GM19240 (cell line): ENCODE data around the gene CST3.
"Not testable (repeated sequence)": the region's sequence is repeated elsewhere in the genome, so short reads cannot be mapped to it uniquely, and the experiment has no call there.

Experiments used
- DNase-seq: peaks from one replicate; pipeline ENCODE4 v3.0.0; 2011; ENCODE audit warnings: low spot score; ENCODE audit not compliant: insufficient read length

The CST3 gene, protein sequence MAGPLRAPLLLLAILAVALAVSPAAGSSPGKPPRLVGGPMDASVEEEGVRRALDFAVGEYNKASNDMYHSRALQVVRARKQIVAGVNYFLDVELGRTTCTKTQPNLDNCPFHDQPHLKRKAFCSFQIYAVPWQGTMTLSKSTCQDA

DNA sequence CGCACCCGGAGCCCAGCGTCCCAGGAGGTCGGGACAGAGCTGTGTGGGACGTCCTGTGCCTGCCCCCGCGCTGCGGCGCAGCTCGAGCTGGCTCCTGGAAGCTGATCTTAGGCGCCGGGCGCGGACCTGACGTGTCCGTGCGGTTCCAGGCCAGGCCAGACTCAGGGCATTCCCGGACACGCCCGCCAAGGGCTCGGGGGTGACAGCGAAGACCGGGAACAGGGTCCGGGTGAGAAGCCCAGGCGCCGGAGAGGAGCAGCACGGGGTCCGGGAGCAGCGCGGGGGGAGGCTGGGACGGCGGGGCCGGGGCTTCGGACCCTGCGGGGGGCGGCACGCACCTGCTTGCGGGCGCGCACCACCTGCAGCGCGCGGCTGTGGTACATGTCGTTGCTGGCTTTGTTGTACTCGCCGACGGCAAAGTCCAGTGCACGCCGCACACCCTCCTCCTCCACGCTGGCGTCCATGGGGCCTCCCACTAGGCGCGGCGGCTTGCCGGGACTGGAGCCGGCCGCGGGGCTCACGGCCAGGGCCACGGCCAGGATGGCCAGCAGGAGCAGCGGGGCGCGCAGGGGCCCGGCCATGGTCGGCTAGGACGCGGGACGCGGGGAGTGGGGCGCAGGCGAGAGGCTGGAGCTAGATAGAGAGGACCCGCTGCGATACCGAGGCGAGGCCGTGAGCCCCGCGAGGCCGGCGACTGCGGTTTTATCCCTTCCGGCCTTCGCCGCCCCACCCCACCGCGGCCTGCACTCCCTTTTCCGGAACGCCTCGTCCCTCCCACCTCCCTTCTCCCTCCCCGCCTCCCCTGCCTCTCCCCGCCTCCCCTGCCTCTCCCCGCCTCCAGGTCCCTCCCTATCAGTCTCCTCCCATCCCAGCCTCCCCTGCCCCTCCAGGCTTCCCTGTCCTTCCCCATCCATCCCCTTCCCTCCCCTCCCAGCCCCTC, at the start of gene CST3:
CST3 (minus strand) TSS at position 674 of the 940 bp plus-strand sequence; CDS start at position 581, 93 bp downstream.
- DNase-seq, result peak; percentile 33

DNA sequence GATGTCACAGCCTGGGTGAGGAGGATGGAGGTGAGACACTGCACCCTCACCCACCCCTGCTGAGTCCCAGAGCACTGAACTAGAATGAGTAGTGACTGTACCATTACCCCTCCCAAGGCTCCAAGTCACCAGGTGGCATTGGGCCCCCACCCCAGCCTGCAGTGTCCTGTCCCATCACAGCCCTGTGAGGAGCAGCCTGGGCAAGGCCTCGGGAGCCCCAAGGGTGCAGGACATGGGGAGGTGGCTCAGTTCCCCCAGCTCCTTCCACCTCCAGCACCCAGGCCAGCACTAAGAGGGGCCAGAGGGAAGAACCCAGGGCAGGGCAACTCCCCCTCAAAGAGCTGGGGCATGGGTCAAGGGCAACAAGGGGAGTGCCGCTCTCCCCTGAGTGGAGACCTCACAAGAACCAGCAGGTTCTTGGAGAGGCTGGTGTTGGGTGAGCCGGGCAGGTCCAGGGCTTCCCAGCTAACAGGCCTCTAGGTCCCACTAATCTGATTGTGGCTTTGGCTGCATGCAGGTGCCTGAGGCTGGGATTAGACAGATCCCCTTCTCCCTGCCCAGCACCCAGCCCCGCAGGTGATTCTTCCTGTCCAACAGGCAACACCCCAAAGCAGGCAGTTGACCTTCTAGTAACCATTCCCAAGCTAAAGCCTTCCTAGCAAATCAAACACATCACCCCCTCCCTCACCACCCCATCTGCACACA, 48.4 kb upstream of the CST3 start:
- DNase-seq, result no peak

DNA sequence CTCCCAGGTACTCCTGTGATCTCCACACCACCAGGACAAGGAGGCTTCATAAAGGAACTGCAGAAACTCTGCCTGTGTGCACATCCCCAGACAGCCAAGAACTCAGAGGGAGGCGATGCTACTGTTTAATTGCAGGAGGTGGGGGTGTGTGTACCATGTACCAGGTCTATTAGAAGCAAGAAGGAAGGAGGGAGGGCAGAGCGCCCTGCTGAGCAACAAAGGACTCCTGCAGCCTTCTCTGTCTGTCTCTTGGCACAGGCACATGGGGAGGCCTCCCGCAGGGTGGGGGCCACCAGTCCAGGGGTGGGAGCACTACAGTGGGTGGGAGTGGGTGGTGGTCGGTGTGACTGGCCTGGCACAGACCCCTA, 47.8 kb upstream of the CST3 start:
- DNase-seq, result not testable (repeated sequence)

DNA sequence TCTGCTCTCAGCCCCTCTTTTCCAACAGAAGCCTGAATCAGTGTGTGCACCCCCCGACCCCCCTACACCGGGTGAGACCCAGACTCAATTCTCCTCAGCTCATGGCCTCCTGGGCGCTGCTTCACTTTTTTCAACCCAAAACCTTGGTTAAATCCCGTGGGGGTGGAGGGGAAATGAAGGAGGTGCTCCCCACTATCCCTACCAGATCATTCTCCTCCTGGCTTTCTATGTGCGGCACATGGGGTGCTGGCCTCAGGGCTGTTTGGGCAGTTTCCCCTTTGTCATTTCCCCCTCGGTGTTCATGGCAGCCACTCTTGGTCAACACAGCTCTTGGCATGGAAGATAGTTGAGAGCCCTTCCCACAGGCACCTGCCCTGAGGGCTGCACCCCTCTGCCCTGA, 46.5 kb upstream of the CST3 start:
- DNase-seq, result no peak

DNA sequence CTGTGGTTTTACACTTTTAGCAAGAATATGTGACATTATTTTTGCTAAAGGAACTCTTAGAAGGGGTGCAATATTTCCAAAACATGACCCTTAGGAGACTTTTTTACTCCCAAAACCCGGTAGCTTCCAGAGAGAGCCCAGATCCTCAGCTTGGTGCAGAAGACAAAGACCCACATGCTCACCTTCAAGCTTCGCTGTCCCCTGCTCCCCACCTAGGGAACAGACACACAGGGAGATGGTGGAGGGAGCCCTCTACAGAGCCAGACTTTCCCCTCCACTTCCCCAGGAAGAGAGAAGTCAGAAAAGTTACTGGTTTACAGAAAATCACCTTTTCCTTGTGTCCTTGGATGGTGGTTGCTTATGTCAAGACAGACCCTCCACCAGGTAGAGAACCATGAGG, 46.1 kb upstream of the CST3 start:
- DNase-seq, result no peak

DNA sequence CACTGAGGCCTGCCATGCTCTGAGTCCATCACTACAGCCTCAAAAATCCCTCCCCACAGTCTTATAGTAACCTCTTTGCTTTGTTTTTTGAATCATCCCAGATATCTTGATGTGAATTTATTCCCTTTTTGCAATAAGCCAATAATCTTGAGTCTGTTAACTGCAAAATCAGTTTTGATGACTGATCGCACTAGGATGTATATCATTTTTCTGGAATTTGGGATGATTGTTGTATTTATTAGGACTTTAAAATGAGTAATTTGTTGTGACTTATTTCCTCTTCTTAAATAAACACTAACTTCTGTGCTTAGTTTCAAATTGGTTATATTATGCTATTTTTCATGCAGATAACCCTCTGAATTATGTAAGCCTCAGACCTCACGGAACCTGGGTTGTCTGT, 45.5 kb upstream of the CST3 start:
- no peak for DNase-seq

DNA sequence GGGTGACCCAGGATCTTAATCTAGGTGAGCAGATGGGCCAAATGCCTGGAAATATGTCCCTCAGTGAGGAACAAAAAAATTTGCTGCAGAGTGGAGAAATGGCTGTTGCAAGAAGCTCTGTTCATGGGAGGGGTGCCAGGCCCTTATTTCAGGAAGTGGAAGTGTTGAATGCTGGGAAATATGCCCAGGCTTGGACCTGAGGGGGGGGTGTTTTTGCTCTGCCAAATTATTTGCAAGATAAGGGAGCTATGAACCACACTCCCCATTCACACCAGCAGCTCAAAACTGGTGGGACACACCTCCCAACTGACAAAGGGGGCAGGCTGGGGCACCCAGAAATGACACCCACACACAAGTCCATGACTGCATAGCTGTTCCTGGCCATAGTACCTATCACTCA, 42.4 kb upstream of the CST3 start:
- DNase-seq, result no peak

DNA sequence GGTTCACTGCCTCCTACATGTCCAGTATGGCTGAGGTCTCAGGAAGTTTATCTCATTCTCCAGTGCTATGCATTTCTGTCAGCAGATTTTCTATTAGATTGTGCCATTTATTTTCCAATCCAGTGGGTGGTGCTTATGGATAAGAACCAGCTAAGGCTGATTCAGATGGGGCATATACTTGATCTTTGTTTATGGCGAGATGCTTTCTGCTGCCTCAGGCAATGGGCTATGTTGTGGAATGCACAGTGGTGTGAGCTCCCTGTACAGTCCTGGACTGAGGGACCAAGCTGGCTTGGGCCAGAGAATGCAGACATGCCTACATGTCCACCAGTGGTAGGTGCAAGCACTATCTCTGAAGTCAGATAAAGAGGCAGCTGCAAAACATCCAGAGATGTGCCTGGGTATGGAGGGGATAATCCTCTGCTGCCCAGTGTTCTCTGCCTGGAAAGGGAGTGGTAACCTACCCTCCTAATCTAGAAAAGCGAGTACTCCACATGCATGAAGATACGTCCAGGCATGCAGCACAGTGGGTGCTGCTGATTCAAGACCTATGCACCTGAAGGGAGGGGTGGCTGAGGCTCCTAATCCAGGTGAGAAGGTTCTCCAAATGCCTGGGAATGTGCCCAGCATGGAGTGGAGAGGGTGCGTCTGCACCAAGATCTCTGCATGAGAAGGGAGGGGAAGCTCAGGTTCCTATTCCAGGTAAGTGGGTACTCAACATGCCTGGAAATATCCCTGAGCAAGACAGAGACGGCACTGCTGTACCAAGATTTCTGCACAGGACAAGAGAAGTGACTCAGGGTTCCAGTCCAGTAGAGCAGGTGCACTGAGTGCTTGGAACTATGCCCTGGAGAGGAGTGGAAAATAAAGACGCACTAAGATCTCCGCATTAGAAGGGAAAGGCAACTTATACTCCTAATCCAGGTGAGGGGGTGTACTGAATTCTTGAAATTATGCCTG, 41.7 kb upstream of the CST3 start:
- DNase-seq, result no peak

DNA sequence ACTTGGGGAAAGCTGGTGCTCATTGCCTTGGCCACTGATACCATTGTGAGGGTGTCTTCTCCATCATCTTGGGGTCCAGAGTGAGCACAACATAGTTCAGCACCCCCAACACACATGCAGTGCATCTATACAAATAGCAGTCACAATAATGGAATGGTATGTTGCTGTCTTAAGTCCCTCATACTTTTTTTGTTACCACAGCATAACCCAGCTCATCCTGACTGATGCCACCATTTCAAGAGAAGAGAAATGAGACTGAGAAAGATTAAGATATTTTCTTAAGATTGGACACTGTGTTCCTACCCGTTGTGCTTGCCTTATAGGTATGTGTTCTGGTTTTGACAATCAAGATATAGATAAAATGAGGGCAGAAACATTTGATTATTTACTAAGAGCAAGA, 35.5 kb upstream of the CST3 start:
- no peak for DNase-seq

DNA sequence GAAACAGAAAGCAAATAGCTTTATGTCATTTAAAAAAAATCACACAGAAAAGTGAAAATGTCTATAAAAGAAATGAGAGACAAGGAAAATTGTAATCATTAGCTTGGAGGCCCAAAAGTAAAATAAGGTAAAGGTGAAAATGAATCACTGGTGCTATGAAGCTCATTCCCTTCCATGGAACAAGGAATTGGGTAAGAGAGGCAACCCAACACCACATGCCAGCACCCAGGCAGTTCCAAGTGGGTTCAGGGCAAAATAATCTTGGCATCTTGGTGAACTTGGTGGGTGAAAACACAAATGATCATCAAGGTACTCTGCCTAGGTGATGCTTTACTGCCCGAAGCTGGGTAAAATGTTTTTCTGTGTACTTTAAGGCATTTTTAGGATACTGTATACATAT, 34.4 kb upstream of the CST3 start:
- no peak for DNase-seq

DNA sequence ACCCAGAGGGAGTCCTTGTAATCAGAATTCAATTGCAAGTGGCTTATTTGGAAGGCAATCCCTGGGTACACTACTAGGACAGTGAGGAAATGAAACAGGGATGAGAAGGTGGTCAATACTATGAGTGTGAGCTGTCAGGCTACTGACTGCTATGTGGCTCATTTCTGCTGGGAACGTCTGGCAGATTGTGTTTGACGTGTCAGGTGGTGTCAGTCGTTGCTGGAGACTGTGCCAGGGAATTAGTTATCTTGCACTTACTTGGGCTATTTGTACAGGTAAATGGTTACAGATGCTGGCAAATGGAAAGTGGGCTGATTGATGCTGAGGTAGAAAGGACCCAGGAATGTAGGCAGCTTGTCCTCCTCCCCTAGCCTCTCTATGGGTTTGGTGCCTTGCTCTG, 33.7 kb upstream of the CST3 start:
- no peak for DNase-seq

DNA sequence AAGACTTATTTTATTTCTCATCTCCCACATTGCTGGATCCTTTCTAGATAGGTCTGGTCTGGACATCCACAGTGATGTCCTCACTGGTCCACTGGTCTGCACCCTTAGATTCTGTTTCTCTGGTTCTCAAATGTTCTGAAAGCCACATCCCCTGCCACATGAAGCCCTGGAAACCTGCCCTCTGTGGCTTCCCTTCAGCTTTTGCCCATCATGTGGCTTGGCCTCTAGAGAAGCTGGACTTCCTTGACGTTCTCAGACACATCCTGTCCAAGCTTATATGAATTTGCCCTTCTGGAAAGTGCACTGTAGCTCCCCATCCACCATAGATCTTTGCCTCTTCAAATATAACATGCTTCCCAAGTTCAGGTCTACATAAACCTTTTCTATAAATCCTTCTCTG, 32.6 kb upstream of the CST3 start:
- DNase-seq, result no peak

DNA sequence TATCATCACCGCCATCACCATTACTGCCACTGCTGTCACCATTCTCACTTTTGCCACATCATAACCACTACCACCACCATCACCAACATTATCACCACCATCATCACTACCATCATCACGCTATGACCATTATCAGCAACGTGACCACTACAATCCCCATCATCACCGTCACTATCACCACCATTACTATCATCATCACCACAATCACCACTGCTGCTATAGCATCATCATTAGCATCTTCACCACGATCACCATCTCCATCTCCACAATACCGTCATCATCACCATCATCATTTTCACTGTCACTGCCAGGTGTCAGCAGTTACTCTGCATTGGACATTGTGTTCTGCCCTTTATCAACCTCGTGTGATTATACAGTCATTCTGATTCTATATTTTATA, 32.1 kb upstream of the CST3 start:
- DNase-seq, result no peak

DNA sequence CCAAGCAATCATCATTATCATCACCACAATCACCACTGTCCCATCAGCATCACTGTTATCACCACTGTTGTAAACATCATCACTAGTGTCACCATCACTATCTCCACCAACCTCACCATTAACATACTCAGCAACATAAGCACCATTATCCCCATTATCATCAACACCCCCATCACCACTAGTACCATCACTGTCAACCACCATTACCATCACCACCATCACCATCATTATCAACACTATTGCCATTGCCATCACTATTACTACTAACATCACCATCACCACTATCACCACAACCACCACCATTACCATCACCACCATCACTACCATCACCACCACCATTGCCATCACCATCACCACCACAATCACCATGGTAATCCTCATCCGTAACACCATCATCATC, 31.6 kb upstream of the CST3 start:
- no peak for DNase-seq

DNA sequence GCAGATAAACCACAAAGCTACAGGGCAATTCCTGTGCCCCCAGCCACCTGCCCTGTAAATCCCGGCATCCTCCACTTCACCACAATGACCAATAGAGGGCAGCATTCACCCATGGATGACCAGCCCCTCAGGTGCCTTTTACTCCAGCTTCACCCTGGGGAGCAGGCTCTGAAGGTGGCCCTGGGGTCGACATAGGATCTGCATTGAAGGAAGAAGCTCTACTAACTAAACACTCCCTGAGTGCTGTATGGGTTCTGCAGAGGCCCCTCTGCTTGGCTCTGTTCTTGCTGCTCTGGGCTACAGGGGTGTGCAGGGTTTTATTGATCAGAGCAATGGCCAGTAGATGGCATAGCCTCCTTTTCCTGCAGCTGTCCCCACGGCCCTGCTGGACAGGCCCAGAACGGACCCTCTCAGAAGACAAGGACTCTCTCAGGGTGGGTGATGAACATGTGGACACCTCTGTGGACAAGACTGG, 30.8 kb upstream of the CST3 start:
- peak; percentile 44 for DNase-seq

DNA sequence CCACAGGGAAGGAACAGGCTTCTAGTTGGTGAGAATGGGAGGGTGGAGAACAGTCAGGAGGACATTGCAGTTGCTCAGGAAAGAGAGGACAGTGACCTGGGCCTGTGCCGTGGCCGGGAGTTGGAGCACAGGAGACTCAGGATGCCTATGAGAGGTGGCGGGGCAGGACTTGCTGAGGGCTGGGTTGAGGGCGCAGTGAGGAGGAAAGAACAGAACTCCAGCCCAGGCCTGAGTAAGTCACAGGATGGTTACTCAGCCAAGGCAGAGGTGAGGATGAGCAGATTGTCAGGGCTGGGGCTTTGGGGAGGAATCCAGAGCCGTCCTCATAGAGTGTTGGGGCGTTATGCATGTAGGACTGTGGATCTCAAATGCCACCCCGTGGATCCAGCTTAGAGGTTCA, 29.9 kb upstream of the CST3 start:
- no peak for DNase-seq

DNA sequence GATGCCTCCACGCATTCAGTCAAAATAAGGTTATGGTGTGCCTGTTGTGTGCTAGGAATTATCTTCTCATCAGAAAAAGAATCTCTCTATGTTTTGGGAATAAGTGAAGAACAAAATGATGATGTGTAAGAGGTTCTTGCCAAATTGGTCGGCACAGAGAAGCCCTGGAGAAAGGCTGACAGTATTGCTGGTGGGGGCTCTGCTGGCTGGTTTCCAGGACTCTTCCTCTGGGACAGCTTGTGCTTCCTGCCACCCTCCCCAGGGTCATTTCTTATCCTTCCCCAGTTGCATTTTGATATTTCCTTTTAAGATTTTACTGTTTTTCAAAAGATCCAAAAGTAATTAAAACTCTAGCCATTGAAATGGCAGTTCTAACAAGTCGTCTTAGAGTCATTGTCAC, 28.9 kb upstream of the CST3 start:
- DNase-seq, result no peak

DNA sequence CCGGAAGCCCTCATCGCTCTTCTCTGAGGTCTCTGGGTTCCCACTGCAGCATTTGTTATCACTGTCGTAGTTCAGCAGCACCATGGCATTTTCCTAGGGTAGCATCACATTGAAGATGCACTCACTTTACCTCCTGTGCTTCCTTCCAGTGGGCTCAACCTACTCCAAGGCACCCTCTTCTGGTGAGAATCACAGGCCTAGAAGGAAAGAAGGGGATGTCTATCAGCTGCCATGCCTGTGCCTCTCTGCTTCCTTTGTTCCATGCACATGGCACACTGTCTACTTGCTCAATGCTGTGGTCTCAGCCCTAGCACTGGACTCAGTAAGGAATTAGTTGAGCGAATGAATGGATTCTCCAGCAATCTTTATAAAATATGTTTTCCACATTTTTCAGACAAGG, 28.4 kb upstream of the CST3 start:
- DNase-seq, result no peak

DNA sequence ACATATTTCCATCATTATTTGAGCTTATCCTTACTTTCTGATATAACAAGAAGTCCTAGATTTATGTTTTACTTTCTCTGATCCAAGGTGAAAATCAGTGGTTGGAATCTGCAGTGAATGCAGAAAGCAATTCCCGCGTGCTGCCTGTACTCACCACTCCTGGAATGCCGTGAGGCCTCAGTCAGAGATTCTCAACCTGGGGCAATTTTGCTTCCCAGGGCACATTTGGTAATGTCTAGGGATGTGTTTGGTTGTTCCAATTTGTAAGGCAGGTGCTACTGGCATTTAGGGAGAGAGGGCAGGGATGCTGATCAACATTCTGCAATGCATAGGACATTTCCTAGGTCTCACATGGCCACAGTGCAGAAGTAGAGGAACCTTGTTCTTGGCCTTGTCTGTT, 27.2 kb upstream of the CST3 start:
- no peak for DNase-seq

DNA sequence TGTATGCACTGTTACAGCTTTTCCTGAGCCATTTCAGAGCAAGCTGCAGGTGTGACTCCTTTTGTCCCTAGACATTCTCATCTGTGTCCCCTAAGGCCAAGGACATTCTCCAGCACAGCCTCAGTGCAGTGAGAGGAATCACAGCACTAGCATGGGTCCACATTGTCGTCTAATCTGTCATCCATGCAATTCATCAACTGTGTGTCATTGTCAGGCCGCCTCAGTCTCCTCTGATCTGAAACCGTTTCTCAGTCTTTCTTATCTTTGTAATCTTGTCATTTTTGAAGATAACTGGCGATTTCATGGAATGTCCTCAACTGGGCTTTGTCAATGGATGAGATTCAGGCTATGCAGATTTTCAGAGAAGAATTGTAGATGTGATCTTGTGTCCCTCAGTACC, 26.3 kb upstream of the CST3 start:
- not testable (repeated sequence) for DNase-seq

DNA sequence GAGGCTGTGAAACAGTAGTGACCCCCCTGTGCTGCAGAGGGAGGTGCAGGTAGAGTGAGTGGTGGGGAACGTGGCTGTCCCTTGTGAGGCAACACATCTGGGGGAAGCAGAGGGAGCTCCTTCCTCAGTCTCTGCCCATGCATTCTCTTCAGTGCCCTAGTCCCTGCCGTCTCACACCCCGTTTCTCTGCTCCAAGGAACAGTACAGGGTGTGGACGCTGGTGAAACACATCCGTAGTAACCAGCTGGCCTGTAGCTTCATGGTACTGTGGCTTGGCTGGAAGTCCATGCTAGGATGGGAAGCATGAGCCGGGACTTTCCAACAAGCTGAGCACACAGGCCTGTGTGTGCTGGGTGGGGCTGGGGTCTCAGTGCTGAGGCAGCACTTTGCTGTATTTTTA, 25.4 kb upstream of the CST3 start:
- DNase-seq, result no peak
